Thoracic aorta (tissue), 2 donors: ENCODE data around the gene GRN. TPM values are rescaled to one million over a fixed set of nuclear protein-coding genes. Genes with fewer than 3 reads are reported as not detected.

Source experiments
- ATAC-seq: fragments of 150-250 bp; one replicate; pipeline ENCODE4 v1.8.0; 2017; ENCODE audit warnings: low read depth; ENCODE audit not compliant: insufficient number of reproducible peaks, low FRiP score
- DNase-seq: peaks from one replicate; pipeline ENCODE4 v3.0.0-alpha.2; 2020; ENCODE audit warnings: low spot score
- H3K27ac ChIP-seq, 2 donors: fragments of 200-600 bp; sonication (generic); 1 replicate in 1 of 2; 2 replicates in 1 of 2; pipeline ENCODE4 v1.5.1; 2016; ENCODE audit warnings: mild to moderate bottlenecking in 2 of 2, moderate library complexity in 2 of 2
- H3K27me3 ChIP-seq: fragments of 200-600 bp; sonication (generic); replicated peaks from 2 replicates; pipeline ENCODE4 v1.6.0; 2016; ENCODE audit warnings: mild to moderate bottlenecking; ENCODE audit not compliant: insufficient read depth
- H3K36me3 ChIP-seq: fragments of 200-600 bp; sonication (generic); one replicate; pipeline ENCODE4 v1.5.1; 2016
- H3K4me1 ChIP-seq, 2 donors: fragments of 200-600 bp; sonication (generic); 1 replicate in 1 of 2; 2 replicates in 1 of 2; pipeline versions ENCODE4 v1.5.1 to v1.6.0; 2016; ENCODE audit warnings: low read depth in 2 of 2, mild to moderate bottlenecking in 1 of 2; ENCODE audit not compliant: control insufficient read depth in 1 of 2
- H3K4me3 ChIP-seq: fragments of 200-600 bp; sonication (generic); 2 replicates; pipeline ENCODE4 v1.5.1; 2016; ENCODE audit warnings: mild to moderate bottlenecking
- H3K9me3 ChIP-seq: fragments of 200-600 bp; sonication (generic); 2 replicates; pipeline ENCODE4 v1.5.1; 2016
- CTCF ChIP-seq: fragments of 200-600 bp; sonication (generic); IDR thresholded peaks from one replicate; pipeline ENCODE4 v1.5.1; 2019; ENCODE audit warnings: antibody characterized with exemption
- total RNA-seq, 2 donors: library from RNA; depleted of rRNA; stranded (reverse); fragments of >200 nt; gene quantifications; one replicate each; pipeline versions ENCODE4 v1.1.0 to v1.2.3, GENCODE V29; 2016

The GRN gene
- total RNA-seq, 2 donors from 2014 or later = 203 to 292 TPM

- no peak overlapping the region for H3K4me3 ChIP-seq
- H3K9me3 ChIP-seq = no peaks in the 10 kb centered on the region
- no peaks in the 10 kb centered on the region for H3K36me3 ChIP-seq
- ATAC-seq (no peak), DNase-seq (no peak)
- H3K4me1 ChIP-seq = no peaks in the 10 kb centered on the region
- TF ChIP-seq CTCF = no peak
- H3K27ac ChIP-seq = no peak overlapping the region
- H3K27me3 ChIP-seq = no peaks in the 10 kb centered on the region
Measured at GRCh38 chr17:44374306-44375195, 29.4 kb downstream of the GRN start.

- H3K4me1 ChIP-seq = no peaks in the 10 kb centered on the region
- no peak for TF ChIP-seq CTCF
- no peak overlapping the region for H3K27ac ChIP-seq
- no peaks in the 10 kb centered on the region for H3K9me3 ChIP-seq
- no peaks in the 10 kb centered on the region for H3K36me3 ChIP-seq
- no peak overlapping the region for H3K4me3 ChIP-seq
- DNase-seq (no peak), ATAC-seq (no peak)
- no peaks in the 10 kb centered on the region for H3K27me3 ChIP-seq
Measured at GRCh38 chr17:44375196-44376017, 30.3 kb downstream of the GRN start.

- Histone ChIP-seq H3K9me3 (no peaks in the 10 kb centered on the region), H3K27ac (no peak overlapping the region), H3K27me3 (no peaks in the 10 kb centered on the region), H3K4me1 (no peaks in the 10 kb centered on the region), H3K4me3 (no peak overlapping the region), H3K36me3 (no peaks in the 10 kb centered on the region)
- DNase-seq (no peak), ATAC-seq (no peak)
- no peak for TF ChIP-seq CTCF
Measured at GRCh38 chr17:44376124-44376523, 31.0 kb downstream of the GRN start.

GRCh38 chr17:44376779-44377178, 31.7 kb downstream of the GRN start:
- H3K9me3 ChIP-seq = no peaks in the 10 kb centered on the region
- no peak overlapping the region for H3K27ac ChIP-seq
- ATAC-seq (no peak), DNase-seq (no peak)
- no peak overlapping the region for H3K4me3 ChIP-seq
- no peaks in the 10 kb centered on the region for H3K4me1 ChIP-seq
- no peaks in the 10 kb centered on the region for H3K27me3 ChIP-seq
- no peak for TF ChIP-seq CTCF
- H3K36me3 ChIP-seq = no peaks in the 10 kb centered on the region

GRCh38 chr17:44378171-44378705, 33.1 kb downstream of the GRN start:
- no peak overlapping the region for H3K27ac ChIP-seq
- H3K36me3 ChIP-seq = no peaks in the 10 kb centered on the region
- no peaks in the 10 kb centered on the region for H3K27me3 ChIP-seq
- no peak for TF ChIP-seq CTCF
- no peaks in the 10 kb centered on the region for H3K9me3 ChIP-seq
- H3K4me3 ChIP-seq = no peak overlapping the region
- H3K4me1 ChIP-seq = no peaks in the 10 kb centered on the region
- DNase-seq = no peak
- ATAC-seq = no peak
